Measurements from ENCODE around the gene ADCY3.

ADCY3 gene

DNA sequence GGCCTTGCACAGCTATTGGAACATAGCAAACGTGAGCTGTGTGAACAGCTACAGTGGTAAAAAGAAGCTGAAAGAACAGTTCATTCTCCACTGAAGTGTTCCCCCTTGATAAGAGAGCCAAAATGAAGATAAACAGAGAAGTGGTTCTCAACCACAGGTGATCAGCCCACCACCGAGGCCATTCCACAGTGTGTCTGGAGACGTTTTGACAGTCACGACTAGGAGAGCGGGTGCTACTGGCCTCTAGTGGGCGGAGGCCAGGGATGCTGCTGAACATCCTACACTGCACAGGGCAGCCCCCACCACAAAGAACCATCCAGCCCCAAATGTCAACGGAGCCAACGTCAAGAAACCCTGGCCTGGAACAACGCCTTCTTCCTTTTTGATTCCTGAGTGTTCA, 38.4 kb downstream of the ADCY3 start:
- H3K4me3 ChIP-seq (ENCODE audit: low read depth, low read length) = no peak overlapping the region
- TF ChIP-seq CTCF (IDR thresholded peaks at IDR 0.05; ENCODE audit: insufficient read depth, low read length, missing control alignments) = no peak
- CTCF ChIA-PET = interaction anchor here (1.3 to 1.8 kb wide), 3 partner anchors 10 to 55 kb away, joined by 3 to 5 read pairs (median 3); no protein-coding TSS in a partner anchor
- no peak for DNase-seq (ENCODE audit: low read depth, low spot score)
- POLR2A ChIA-PET = no interaction called here

DNA sequence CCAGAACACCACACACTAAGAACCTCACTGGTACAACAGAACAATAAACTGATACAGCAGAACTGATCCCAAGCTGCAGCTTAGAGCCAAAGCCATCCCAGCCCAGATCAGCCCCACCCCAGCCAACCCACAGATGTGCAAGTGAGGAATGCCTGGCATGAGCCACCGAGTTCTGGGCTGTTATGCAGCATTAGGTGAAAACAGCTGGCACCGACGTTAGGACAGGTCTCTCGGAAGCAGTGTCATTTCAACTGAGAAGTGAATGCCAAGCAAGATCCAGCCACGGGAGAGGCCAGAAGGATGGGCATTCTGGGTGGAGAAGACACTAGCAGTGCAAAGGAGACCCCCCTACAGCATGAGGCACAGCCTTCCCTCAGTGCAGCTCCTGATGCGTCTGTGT, 38.9 kb downstream of the ADCY3 start:
- ChIA-PET POLR2A (no interaction called here), CTCF (interaction anchor here (1.3 to 1.8 kb wide), 3 partner anchors 10 to 55 kb away, joined by 3 to 5 read pairs (median 3); no protein-coding TSS in a partner anchor)
- no peak for TF ChIP-seq CTCF (IDR thresholded peaks at IDR 0.05; ENCODE audit: insufficient read depth, low read length, missing control alignments)
- DNase-seq (ENCODE audit: low read depth, low spot score) = no peak
- H3K4me3 ChIP-seq (ENCODE audit: low read depth, low read length) = no peak overlapping the region

DNA sequence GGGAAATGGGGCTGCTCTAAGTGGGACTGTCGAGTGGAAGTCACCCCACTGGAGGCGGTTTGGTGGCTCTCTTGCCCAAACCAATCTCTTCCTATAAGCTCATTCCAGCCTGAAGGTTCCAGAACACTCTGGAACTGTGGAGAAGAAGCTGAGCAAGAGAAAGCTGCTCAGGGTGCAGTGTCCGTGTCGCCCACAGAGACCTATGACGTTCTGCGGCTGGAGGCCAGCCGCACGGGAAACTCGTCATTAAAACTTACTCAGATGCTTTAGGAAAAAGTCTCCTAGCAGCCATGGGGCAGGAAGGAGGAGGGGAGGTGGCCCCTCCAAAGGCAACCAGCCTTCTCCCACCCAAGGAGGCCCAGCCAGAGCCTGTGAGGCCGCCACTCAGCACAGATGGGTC, 41.7 kb downstream of the ADCY3 start:
- no peak for DNase-seq (ENCODE audit: low read depth, low spot score)
- ChIA-PET POLR2A (no interaction called here), CTCF (no interaction called here)
- H3K4me3 ChIP-seq (ENCODE audit: low read depth, low read length) = no peak overlapping the region
- TF ChIP-seq CTCF (IDR thresholded peaks at IDR 0.05; ENCODE audit: insufficient read depth, low read length, missing control alignments) = no peak

GRCh38 chr2:24877646-24878045, 42.4 kb downstream of the ADCY3 start:
- H3K4me3 ChIP-seq (ENCODE audit: low read depth, low read length) = no peak overlapping the region
- POLR2A ChIA-PET = no interaction called here
- no peak for DNase-seq (ENCODE audit: low read depth, low spot score)
- CTCF ChIA-PET = no interaction called here
- no peak for TF ChIP-seq CTCF (IDR thresholded peaks at IDR 0.05; ENCODE audit: insufficient read depth, low read length, missing control alignments)

DNA sequence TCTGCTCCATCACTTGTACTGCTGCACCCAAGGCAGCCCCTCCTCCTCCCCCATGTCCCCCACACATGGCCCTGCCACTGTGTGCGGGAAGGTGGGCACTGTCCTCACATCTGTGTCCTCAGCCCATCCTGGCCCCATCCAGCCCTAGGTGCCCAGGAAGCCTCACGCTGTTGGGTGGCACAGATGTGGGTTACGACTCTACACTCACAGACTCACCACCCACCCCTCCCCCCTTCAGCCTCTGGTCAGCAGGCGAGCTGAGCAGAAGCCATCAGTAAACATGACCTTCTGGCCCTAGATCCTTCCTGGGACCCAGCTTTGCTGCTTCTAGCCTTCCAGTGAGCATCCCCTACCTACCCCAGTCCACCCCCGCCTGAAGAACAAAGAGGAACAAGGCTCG, 43.0 kb downstream of the ADCY3 start:
- ChIA-PET POLR2A (no interaction called here), CTCF (no interaction called here)
- no peak for DNase-seq (ENCODE audit: low read depth, low spot score)
- TF ChIP-seq CTCF (IDR thresholded peaks at IDR 0.05; ENCODE audit: insufficient read depth, low read length, missing control alignments) = no peak
- H3K4me3 ChIP-seq (ENCODE audit: low read depth, low read length) = no peak overlapping the region

- no peak for TF ChIP-seq CTCF (IDR thresholded peaks at IDR 0.05; ENCODE audit: insufficient read depth, low read length, missing control alignments)
- ChIA-PET CTCF (no interaction called here), POLR2A (no interaction called here)
- no peak overlapping the region for H3K4me3 ChIP-seq (ENCODE audit: low read depth, low read length)
- DNase-seq (ENCODE audit: low read depth, low spot score) = no peak
These were observed 44.1 kb downstream of the ADCY3 start for GRCh38 chr2:24875901-24876300.

All from AG04449 (cell line).